Posterior cingulate gyrus (tissue), 11 donors: ENCODE data around the gene C1D.

ENCODE experiments used
- DNase-seq, 10 donors: peaks; one replicate each; pipeline versions ENCODE4 v3.0.0 to v3.0.0-alpha.2; 2020 to 2021; ENCODE audit warnings: mixed read lengths in 3 of 10
- intact Hi-C: fragments of 100-400 bp; cut with DNase I; formaldehyde crosslinking; loops from one replicate; pipeline ENCODE4 v1.15.1; 2023

The C1D gene

GRCh38 chr2:68062680-68063387, at the start of gene C1D:
C1D (minus strand) TSS chr2:68063004; CDS start chr2:68047310, 15,694 bp downstream.
- peak; percentile 86 to 98 (median 92) for DNase-seq
- intact Hi-C loops: loop anchor here (2.0 to 10.0 kb wide), 2 partner anchors 94 to 192 kb away; partner anchors contain the start of genes PNO1 and PPP3R1

- DNase-seq: no peak
- intact Hi-C loops: no loop called here
Observed at GRCh38 chr2:68110102-68110501, 47.3 kb upstream of the C1D start.

GRCh38 chr2:68108120-68108519, 45.3 kb upstream of the C1D start:
- DNase-seq: no peak
- intact Hi-C loops: no loop called here

- intact Hi-C loops: no loop called here
- DNase-seq: no peak
Observed at GRCh38 chr2:68107475-68107874, 44.7 kb upstream of the C1D start.

GRCh38 chr2:68104111-68104835, 41.5 kb upstream of the C1D start:
- no peak for DNase-seq
- intact Hi-C loops: no loop called here

GRCh38 chr2:68103709-68104055, 40.9 kb upstream of the C1D start:
- intact Hi-C loops: no loop called here
- no peak for DNase-seq

GRCh38 chr2:68103030-68103708, 40.4 kb upstream of the C1D start:
- DNase-seq: no peak
- intact Hi-C loops: no loop called here

GRCh38 chr2:68100189-68100588, 37.4 kb upstream of the C1D start:
- intact Hi-C loops: no loop called here
- no peak for DNase-seq

- intact Hi-C loops: no loop called here
- DNase-seq: no peak
Observed at GRCh38 chr2:68099260-68099659, 36.5 kb upstream of the C1D start.

GRCh38 chr2:68098291-68098797, 35.5 kb upstream of the C1D start:
- DNase-seq: no peak
- intact Hi-C loops: no loop called here

GRCh38 chr2:68094111-68094510, 31.3 kb upstream of the C1D start:
- no peak for DNase-seq
- intact Hi-C loops: no loop called here

- intact Hi-C loops: no loop called here
- DNase-seq: no peak
Observed at GRCh38 chr2:68093634-68094033, 30.8 kb upstream of the C1D start.

- intact Hi-C loops: no loop called here
- DNase-seq: no peak
Observed at GRCh38 chr2:68091439-68092034, 28.7 kb upstream of the C1D start.

- intact Hi-C loops: no loop called here
- no peak for DNase-seq
Observed at GRCh38 chr2:68089961-68090360, 27.2 kb upstream of the C1D start.

- no peak for DNase-seq
- intact Hi-C loops: no loop called here
Observed at GRCh38 chr2:68088940-68089339, 26.1 kb upstream of the C1D start.

GRCh38 chr2:68086166-68086565, 23.4 kb upstream of the C1D start:
- peak in 1 of 10 donors; percentile 61 for DNase-seq
- intact Hi-C loops: no loop called here

- no peak for DNase-seq
- intact Hi-C loops: no loop called here
Observed at GRCh38 chr2:68083346-68083745, 20.5 kb upstream of the C1D start.

- DNase-seq: no peak
- intact Hi-C loops: no loop called here
Observed at GRCh38 chr2:68074050-68074449, 11.2 kb upstream of the C1D start.

GRCh38 chr2:68063797-68064646, 1.2 kb upstream of the C1D start:
- peak in 1 of 10 donors; percentile 56 for DNase-seq
- intact Hi-C loops: loop anchor here (2.0 to 10.0 kb wide), 2 partner anchors 93 to 191 kb away; partner anchors contain the start of genes PNO1 and PPP3R1

- no peak for DNase-seq
- intact Hi-C loops: loop anchor here (10.0 kb wide), 1 partner anchor 194 kb away; the partner anchor contains the start of gene PPP3R1
Observed at GRCh38 chr2:68060652-68061051, 2.2 kb downstream of the C1D start.
